ENCODE measurements around the gene ZNF185.

The ZNF185 gene
- total RNA-seq: 1.2 to 5.4 (median 1.9) reads per million in 4 experiments

DNA sequence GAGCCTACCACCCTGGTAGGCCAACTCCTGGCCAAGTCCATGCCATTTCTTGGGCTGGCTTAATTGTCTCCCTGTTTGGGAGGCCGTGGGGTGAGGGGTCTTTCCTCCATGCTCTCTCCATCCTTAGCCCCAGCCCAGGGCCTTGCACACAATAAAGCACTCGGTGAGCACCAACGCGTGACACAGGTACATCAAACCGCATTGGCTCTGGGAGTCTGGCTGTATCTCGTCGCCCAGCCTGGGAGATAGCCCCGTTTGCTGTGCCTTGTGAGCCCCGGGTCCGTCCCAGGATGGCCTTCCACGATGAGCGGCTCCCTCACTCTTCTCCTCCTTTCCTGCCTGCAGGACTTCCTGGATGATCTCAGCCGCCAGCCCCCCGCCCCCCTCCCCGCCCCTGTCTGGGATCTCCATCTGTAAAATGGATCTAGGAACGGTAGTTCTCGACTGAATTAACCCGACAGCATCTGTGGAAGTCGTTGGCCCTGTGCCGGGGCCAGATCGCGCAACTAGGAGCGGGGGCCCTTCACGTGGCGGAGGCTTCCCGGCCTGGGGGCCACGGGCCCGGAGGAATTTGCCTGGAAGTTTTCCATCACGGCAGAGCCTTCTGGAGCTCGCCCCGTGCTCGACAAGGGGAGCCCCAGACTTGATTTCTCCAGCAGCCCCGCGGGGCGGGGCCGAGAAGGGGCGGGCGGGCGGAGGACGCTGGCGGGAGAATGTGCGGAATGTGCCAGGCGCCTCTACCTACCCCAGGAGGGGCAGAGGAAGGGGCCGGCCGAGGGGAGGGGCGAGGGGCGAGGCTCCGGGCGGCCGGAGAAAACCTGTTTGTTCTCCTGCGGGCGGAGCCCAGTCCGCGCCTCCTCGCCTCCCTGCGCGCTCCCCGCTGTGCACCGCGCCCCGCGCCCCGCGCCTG, at the start of gene ZNF185:
ZNF185 (plus strand) TSS at position 846 of the 910 bp plus-strand sequence. CDS start 16,423 bp downstream, outside the sequence.
- DNase-seq: no peak

DNA sequence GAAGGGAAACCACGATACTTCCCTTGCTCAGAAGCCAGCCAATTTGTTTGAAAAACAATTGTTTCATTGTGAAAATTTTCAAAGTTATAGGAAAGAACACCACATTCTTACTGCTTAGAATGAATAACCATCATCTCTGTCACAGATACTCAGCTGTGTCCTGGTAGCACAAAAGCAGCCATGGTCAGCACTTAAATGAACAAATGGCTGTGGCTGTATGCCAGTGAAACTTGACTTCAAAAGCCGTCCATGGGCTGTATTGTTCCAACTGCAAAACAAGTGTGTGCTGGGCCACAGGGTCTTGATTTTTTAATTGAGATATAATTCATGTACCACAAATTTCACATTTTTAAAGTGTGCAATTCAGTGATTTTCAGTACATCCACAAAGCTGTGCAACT, 47.4 kb upstream of the ZNF185 start:
- no peak for DNase-seq

DNA sequence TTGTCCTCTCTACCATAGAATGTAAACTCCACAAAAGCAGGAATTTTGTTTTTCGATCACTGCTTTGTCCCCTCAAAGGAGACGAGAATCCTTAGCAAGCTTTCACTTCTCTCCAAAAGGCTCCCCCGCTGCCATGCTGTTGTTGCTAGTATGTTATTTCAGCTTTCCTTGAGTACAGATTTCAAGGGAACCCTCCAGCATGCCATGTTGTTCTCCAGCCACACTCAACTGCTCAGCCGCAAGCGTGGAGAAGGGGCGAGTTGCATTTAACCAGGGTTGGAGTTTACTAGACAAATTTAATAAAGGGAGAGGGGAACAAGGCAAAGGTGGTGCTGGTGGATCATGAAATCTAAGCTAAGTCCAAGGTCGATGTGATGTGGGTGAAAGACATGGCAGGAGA, 43.9 kb upstream of the ZNF185 start:
- no peak for DNase-seq

DNA sequence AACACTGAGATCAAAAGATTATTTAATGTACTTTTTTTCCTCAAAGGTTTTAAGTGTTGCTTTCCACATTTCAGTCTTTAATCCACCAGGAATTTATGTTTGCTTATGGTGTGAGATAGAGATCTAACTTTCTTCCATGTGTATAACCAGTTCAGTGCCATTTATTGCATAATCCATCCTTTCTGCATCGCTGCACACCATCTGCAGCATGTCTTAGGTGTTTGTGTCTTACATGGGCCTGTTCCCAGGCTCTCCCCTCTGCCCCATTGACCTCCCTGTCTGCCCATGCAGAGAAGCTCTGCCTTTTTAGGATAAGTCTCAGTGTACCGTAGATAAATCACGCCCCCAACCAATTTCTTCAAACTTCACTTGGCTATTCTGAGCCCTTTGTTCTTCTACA, 36.8 kb upstream of the ZNF185 start:
- DNase-seq: no peak

DNA sequence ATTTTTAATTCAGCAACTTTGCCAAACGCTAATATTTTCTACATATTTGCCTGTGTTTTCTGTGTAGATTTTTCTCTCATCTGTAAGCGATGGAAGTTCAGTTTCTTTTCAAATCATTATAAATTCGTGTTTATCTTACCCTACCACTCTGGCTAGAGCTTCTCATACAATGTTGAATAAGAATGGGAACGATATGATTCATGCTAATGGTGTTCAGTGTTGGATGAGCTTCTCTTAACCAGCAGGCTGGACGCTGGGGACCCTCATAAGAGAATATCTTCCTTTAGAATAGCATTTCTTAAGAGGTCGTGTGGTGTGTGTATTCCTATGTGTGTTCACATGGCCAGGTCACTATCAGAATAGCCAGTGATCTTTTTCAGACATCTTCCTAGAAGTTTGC, 36.0 kb upstream of the ZNF185 start:
- no peak for DNase-seq

DNA sequence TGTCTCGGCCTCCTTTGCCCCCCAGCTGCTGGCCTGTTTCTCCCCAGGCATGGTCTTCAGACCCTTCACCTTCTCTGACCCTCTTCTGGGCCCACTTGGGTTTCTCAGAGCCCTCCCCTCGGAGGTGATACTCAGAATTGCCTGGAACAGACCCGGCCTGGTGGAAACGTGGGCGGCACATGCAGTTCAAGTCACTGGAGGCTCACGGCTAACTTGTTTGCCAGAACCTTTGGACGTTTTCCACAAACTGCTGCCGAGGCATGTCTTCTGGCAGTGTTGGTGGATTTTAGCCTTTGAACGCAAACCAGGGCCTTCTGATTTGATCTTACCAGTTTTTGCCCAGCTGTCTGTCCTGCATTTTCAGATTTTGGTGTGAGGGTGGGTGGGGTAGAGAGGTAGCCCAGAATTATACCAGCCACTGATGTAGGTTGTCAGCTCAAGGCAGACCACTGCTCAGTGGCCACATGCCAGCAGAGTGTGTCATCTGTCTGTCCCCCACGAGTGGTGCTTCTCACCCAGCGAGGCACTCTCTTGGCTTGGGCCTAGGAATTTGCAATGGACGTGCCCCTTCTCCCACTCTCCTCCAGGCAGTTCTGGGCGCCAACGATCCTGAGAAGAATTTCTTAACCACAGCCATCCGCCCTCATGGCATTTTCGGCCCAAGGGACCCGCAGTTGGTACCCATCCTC, 32.5 kb upstream of the ZNF185 start:
- no peak for DNase-seq

DNA sequence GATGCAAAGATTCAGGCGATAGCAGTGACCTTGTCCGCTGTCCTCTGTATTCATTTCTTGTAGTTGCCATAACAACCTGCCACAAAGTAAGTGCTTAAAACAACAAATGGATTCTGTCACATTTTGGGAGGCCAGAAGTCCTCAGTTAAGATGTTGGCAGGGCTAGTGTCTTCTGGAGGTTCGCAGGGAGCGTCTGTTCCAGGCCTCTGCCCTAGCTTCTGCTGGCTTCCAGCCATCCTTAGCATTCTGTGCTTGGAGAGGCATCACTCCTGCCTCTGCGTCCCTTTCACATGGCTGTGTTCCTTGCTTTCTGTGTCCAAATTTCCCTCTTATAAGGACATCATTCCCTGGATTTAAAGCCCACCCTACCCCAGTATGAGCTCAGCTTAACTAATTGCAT, 31.5 kb upstream of the ZNF185 start:
- no peak for DNase-seq

DNA sequence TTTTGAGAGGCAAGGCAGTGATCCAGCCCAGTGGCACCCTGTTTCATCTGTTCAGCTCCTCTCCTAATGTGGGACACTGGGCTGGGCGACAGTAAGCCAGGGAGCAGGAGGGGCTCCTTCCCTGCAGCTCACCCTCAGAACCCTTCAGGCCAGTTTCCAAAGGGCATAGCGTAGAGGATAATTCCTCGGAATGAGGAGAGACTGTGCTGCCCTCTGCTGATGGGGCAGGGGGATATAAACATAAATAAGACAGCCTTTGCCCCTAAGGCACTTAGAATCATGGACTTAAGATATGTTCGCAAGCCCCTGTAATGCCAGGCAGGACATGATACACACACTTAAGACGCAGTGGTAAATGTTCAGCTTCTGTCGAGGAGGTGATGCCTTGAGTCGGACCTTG, 27.9 kb upstream of the ZNF185 start:
- no peak for DNase-seq

DNA sequence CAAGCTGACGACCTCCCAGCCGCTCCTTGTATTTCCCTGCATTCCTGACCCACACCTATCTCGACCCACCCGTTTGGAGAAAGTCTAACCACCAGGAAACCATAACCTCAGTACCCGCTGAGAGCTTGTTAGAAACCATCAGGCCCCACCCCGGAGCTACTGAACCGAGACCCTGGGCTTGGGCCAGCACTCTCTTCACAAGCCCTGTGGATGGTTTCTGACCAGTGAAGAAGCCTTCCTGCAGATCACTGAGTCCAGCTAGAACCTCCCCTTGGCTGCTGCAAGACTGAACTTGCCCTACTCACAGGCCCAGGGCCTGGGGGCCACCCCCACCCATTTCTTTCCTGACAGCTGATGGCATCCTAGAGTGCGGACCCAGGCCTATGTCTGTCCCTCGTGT, 26.6 kb upstream of the ZNF185 start:
- DNase-seq: no peak

DNA sequence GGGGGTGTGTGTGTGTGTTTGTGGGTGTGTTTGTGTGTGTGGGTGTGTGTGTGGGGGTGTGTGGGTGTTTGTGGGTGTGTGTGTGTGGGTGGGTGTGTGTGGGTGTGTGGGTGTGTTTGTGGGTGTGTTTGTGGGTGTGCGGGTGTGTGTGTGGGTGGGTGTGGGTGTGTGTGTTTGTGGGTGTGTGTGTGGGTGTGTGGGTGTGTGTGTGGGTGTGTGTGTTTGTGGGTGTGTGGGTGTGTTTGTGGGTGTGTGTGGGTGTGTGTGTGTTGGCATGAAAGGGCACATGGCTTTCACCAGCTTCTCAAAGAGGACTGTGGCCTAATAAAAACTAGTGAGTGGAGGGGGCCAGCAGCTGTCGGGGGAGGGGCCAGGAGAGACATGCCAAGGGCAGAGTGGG, 25.3 kb upstream of the ZNF185 start:
- no peak for DNase-seq

DNA sequence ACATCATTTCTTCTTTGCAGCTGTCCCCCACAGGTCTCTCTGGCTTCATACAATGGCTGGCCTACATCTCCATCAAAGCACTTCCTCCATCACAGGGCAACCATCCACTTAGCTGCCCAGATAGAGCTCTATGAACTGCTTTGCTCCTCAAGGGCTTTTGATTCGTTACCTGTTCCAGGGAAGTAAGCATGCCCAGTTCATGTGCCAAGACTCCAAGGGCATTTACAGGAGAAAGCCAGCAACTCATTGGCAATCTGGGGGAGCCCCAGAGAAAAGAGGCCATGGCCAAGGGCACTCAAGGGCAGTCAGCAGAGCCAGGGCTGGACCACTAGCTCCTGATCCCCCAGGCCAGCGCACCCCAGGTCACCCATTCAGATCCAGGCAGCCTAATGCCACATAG, 24.5 kb upstream of the ZNF185 start:
- no peak for DNase-seq

DNA sequence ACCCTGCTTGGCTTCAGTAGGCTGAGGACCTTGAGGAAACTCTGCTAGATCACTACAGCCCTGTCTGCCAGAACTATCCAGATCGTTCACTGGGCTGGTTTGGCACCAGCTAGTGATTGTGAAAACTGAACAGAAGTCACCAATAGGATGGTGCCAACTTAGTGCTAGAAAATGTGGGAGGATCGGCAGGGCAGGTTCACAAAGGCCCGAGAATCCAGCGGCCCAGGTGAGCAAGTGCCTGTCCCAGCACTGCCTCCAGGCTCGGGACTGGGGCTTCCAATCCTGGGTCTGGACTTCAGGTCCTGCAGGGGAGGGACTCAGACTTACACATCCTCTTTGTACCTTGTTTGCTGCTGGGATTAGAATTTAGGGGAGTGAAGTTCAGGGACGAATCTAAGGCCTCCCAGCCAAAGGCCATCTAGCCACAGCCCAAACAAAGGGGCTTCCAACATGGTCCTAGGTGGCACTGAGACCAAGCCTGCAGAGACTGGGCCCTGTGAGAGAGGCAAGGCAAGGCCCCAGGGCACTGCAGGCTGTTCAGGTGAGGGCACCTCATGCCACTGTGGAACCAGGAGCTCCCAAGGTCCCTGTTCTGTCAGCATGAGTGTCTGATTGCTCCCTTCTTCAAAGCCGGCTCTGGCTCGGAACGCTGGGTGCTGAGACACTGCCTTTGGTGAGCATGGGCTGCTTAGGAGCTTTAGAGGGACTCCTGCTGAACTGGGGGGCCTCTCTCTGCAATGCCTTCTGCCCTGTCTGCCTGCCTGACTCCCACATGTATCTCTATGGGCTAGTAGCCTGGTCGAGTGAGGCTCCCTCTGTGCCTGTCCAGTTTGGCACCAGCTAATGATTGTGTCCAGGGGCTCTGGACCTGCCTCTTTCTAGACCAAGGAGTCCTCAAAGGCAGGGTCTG, 20.7 kb upstream of the ZNF185 start:
- DNase-seq: no peak

DNA sequence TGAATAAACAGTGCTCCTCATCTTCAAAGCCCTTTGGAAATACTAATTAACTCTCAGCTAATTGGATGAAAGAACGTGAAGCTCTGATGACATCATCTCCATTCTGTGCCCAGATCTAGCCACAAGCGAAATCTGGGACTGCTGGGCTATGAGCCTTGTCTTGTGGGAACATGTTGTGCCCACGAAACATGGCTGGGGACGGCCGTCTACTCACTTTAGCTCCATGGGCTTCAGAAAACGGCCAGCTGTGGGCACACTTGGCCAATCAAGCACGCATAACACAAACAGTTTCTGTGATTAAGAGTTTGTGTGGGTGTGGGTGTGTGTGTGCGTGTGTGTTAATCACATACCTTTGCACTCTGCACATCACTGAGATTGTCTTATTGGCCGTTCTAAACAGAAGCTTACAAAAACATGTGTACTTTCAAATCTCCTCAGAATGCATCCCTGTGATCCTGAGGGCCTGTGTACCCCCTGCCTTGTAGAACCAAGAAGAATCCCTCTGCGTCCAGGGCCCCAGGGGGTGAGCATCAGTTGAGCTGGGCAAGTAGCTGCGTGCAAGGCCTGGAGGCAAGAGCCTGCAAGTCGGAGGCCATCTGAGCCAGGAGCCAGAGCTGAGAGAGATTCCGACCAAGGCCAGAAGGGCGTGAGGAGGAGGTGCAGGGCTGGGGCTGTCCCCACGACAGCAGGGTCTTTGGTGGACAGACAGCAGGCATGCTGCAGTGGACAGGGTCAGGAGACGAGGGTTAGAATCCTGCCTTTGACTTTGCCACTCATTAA, 18.7 kb upstream of the ZNF185 start:
- no peak for DNase-seq

DNA sequence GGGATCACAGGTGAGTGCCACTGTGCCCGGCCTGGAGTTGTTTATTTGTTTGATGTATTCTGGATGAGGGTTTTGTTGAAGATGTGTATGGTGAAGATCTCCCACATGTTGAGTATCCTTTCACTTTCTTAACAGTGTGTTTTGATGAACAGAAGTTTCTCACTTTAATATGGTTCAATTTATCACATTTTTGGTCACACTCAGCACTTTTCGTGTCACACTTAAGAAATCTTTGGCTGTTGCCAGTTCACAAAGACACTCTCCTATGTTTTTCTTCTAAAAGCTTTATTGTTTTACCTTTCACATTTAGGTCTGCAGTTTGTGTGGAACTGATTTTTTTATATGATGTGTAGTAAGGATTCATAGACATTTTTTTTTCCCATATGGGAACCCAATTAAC, 16.6 kb upstream of the ZNF185 start:
- no peak for DNase-seq

DNA sequence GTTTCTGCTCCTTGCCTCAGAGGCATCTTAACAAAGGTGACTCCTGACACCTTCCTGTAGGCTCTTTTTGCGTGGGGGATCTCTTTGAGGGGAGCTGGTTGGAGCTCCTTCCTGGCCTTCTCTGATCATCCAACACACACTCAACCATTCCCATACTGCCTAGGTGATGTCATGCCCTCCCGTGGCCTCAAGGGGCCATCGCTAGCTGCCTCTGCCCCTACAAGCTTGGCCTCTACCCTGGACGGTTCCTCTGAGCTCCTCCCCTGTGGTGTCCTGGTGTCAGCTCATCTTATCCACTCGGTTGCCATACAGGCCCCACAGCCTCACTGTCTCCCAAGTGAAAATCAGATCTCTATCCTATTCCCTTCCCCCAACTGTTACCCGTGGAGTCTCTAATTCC, 13.7 kb upstream of the ZNF185 start:
- DNase-seq: no peak

DNA sequence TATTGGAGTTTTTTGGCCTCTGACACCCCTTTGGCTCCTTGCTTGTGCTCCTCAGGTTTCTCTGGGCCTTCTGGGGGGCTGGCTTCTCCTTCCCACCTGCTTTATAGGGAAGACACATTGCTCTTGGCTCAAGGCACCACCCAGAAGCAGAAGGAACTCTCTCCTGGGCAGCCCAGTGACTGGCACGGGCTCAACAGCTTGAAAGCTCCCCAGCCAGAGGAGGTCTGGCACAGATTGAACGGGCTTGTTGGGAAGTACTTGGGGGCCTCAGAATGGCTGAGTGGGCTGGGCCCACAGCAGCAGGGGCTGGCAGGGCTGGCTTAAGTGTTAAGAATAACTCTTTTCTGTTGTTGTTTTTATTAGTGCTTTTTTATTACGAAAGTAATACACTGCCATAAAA, 11.2 kb upstream of the ZNF185 start:
- no peak for DNase-seq

DNA sequence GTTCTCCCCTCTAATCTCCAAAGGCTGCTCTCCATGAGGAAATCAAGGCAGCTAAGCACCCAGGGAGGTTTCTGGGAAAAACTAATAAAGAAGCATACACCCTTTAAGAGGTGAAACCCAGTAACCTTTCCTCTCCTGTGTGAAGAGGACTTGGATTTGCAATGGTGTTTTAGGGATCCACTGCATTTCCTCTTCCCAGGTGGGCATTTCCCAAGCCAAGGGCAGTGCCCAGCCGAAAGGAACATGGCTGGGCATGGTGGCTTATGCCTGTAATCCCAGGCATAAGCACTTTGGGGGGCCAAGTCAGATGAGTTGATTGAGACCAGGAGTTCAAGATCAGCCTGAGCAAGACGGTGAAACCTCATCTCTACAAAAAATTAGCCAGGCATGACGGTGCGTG, 5.4 kb upstream of the ZNF185 start:
- no peak for DNase-seq

DNA sequence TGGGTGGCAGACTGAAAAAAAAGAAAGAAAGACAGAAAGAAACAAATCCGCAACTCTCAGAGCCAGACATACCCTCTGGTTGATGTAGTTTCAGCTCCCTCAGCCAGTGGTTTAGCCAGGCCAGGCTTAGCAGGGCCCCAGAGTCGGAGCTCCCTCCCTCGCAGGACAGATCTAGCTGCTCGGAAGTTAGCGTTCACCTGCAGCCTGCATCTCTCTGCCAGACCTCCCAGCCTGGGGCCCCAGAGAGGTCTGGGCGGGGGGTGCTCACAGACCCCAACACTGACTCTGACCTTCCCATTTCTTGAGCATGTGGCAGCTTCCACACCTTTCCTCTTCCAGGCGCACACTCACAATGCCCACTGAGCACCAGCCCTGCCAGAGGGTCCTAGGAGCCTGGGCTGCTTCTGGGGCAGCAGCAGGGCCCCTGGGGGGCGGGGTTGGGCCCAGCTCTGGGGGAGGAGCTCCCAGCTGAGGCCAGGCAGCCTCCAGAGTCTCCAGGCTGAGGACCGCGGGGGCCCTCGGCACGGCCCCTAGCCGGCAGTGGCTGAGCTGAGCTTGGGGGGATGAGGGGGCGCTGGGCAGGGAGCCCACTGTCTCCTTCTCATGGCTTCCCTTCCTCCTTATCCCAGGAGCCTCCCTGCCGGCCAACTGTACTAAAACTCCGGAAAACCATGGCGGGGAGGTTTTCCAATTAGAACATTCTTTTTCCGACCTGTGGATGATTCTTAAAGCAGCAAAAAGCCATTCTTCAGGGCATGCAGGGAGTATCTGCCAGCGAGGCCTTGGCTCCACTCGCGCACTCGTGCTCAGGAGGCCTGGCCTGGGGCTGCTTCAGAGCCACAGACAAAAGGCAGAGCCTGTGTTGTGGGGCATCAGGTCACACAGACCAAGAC, 4.6 kb upstream of the ZNF185 start:
- no peak for DNase-seq

DNA sequence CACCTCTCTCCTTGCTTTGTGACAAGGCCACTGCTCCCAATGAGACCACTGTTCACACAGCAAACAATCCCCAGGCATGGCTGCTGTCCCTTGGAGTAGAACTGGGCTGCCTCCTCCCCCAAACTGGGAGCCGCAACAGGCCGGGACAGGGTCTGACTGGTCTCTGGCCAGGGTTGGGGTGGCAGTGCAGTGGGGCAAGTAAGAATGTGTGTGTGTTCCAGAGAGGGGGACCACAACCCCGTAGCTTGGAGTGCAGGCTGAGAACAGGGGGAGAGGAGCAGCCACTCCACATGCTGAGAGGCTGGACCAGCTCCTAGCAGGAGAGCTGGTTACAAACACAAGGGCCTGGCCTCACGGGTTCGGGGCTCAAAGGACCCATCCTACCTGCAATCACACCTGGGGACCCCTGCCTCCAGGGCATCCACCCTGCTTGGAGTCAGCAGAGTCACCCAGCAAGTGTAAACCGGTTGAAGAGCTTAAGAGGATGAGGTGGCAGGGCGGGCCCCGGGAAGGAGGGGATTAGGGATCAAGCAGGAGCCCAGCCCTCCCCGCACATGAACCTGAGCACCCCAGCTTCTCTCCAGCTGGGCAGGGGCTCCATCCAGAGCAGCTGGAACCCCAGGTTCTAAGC, 3.8 kb upstream of the ZNF185 start:
- DNase-seq: no peak

DNA sequence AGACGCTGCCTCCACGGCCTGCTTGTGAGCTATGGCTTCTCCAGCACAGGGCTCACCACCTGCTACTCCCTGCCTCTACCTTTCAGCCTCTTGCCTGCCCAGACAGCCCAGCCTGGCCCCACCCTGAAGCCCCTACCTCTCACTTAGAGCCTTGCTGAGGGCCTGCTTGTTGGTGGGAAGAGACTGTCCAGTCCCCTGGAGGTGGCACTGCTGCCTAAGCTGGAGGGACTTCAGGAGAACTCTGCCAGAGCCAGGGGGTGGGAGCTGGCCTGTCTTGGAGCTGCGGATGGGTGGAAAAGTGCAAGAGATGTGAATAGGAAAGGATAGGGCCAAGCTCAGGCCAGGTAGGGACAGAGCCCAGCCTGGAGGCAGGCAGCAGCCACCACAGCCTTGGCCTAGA, 2.7 kb upstream of the ZNF185 start:
- DNase-seq: no peak
